GM11168 (cell line): Measurements from ENCODE around the gene PPID.
"Not testable (repeated sequence)": the region's sequence is repeated elsewhere in the genome, so short reads cannot be mapped to it uniquely, and the experiment has no call there.

ENCODE experiments used
- in situ Hi-C: fragments of 300-500 bp; cut with MboI; formaldehyde crosslinking; loops from one replicate; pipeline ENCODE4 v1.12.0; 2022; ENCODE audit warnings: low sequenced_read_pairs; ENCODE audit not compliant: unreplicated experiment

PPID gene

GRCh38 chr4:158739600-158739999 lies 16.4 kb upstream of the PPID start:
- in situ Hi-C loops: no loop called here

GRCh38 chr4:158738866-158739265 lies 15.7 kb upstream of the PPID start:
- in situ Hi-C loops: no loop called here

- in situ Hi-C loops: loop anchor here (5.0 to 10.0 kb wide), 2 partner anchors 107 to 715 kb away; no protein-coding TSS in a partner anchor
Observed at GRCh38 chr4:158729716-158730559, 6.7 kb upstream of the PPID start.

GRCh38 chr4:158728236-158728635 lies 5.0 kb upstream of the PPID start:
- in situ Hi-C loops: loop anchor here (10.0 kb wide), 1 partner anchor 717 kb away; no protein-coding TSS in a partner anchor

- in situ Hi-C loops: loop anchor here (10.0 kb wide), 1 partner anchor 718 kb away; no protein-coding TSS in a partner anchor
Observed at GRCh38 chr4:158726633-158727032, 3.4 kb upstream of the PPID start.

- in situ Hi-C loops: loop anchor here (10.0 kb wide), 1 partner anchor 720 kb away; no protein-coding TSS in a partner anchor
Observed at GRCh38 chr4:158724637-158725036, 1.4 kb upstream of the PPID start.

- in situ Hi-C loops: loop anchor here (10.0 kb wide), 1 partner anchor 722 kb away; no protein-coding TSS in a partner anchor
Observed at GRCh38 chr4:158722291-158722916, 792 bp downstream of the PPID start.

GRCh38 chr4:158721680-158722079 lies 1.5 kb downstream of the PPID start:
- in situ Hi-C loops: loop anchor here (10.0 kb wide), 1 partner anchor 723 kb away; no protein-coding TSS in a partner anchor

DNA sequence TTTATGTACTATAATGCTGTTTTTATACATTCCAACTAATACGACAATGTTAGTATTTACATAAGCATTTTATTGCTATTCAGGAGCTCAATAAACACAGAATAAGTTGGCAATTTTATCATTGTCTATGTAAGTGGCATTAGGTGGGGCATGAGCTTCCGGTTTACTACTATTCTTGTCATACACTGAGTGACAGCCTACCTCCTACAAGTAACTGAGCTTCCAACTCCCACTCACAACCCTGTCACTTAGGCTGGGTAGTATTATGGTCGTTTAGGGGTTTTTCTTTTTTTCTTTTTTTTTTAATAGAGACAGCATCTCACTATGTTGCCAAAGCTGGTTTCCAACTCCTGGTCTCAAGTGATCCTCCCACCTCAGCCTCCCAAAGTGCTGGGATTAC lies 7.4 kb downstream of the PPID start:
- in situ Hi-C loops: no loop called here

- in situ Hi-C loops: no loop called here
Observed at GRCh38 chr4:158714937-158715336, 8.3 kb downstream of the PPID start.

GRCh38 chr4:158712622-158713021 lies 10.6 kb downstream of the PPID start:
- in situ Hi-C loops: not testable (repeated sequence)

DNA sequence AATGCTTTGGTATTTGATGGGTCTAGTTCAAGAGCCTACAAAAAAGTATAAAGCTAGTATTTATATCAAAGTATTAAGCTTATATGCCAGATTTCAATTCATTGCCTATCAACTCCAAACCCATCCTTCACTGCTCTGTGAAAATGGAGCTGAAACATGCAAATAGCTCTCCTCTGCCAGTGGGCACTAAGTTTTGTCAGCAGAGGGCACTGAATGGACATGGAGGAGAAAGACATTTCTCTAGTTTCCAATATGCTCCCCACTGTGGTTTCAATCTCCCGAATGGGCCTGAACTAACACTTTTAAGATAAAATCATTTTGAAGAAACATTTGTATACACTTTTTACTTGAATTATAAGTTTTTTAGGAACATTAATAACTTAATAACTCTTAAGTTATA lies 12.4 kb downstream of the PPID start:
- in situ Hi-C loops: no loop called here

GRCh38 chr4:158704274-158704673 lies 18.9 kb downstream of the PPID start:
- in situ Hi-C loops: no loop called here

GRCh38 chr4:158688813-158689212 lies 34.4 kb downstream of the PPID start:
- in situ Hi-C loops: no loop called here

DNA sequence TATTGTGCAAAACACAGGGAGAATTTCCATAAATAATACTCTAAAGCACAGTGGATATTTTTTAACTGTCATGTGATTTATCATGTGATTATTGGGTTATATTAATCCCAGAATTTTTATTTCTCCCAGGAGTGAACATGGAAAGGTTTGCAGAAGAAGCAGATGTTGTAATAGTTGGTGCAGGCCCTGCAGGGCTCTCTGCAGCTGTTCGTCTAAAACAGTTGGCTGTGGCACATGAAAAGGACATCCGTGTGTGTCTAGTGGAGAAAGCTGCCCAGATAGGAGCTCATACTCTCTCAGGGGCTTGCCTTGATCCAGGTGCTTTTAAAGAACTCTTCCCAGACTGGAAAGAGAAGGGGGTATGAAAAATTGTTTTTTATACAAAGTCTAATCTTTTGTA lies 41.1 kb downstream of the PPID start:
- in situ Hi-C loops: no loop called here

GRCh38 chr4:158681629-158682028 lies 41.6 kb downstream of the PPID start:
- in situ Hi-C loops: no loop called here

GRCh38 chr4:158678767-158679166 lies 44.4 kb downstream of the PPID start:
- in situ Hi-C loops: no loop called here

- in situ Hi-C loops: no loop called here
Observed at GRCh38 chr4:158676076-158676475, 47.1 kb downstream of the PPID start.

DNA sequence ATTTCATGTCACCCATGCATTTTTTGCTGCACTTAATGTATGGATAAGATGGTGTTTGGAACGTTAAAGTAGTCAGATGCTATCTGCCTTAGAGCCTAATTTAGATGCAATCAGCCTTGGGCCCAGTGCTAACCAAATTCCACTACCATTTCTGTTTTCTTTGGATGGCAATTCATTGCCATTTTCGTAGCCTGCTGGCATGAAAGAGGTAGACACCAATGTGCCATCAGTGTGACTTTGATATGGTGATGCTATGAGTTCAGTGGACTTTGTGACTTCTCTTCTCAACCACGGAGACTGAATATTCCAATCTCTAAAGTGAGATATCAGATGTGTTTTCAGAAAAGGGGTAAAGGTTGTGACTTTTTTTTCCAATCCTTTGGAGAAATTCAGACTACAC lies 49.6 kb downstream of the PPID start:
- in situ Hi-C loops: no loop called here

DNA sequence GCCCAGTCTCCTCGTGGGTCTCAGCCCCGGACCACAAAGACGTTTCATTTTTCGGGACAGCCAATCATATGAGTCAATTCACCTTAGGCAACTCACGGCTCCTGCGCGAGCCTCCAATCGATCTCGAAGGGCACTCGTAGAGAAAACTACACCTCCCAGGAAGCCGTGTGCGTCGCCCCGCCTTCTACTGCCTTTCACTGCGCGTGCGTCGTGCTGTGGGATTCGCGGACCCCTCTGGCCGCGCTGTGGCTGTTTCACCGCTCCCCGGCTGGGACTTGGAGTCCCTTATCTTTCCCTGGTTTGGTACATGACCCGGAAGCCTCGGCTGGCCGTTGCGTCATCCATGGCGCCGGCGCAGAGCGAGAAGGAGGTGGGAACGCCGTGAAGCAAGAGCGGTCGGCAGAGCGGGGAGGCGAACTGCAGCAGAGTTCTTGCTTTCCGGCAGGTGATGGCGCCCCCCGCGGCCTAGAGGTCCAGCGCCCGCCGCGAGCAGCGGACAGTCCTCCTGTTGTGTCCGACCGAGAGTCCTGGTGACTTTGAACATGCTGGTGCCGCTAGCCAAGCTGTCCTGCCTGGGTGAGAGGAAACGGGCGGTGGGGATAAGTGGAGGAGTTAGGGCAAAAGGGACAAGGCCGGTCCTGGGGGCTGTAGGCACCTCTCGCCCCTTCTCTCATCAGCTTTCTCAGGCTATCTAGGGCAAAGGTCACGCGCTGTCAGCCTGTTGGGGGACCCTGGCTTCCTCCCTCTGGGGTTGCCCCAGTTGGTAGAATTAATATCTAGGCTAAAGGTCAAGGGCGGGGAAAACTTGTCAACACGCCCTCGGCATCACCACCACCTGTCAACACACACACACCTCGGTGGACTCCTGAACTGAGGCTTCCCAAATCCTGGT lies 51.0 kb downstream of the PPID start, which contains the start of gene ETFDH:
Gene ETFDH, plus strand, starts transcription at position 382 of the 892 bp plus-strand sequence. Its CDS starts 161 bp downstream, at position 543.
- in situ Hi-C loops: no loop called here
